HPDE6-E6E7 (cell line): ENCODE measurements around the gene POLK.
"Not testable (repeated sequence)": the region's sequence is repeated elsewhere in the genome, so short reads cannot be mapped to it uniquely, and the experiment has no call there.

ENCODE experiments used
- DNase-seq: peaks from one replicate; pipeline ENCODE4 v3.0.0; 2011; ENCODE audit warnings: missing footprints; ENCODE audit errors: extremely low spot score

POLK gene

DNA sequence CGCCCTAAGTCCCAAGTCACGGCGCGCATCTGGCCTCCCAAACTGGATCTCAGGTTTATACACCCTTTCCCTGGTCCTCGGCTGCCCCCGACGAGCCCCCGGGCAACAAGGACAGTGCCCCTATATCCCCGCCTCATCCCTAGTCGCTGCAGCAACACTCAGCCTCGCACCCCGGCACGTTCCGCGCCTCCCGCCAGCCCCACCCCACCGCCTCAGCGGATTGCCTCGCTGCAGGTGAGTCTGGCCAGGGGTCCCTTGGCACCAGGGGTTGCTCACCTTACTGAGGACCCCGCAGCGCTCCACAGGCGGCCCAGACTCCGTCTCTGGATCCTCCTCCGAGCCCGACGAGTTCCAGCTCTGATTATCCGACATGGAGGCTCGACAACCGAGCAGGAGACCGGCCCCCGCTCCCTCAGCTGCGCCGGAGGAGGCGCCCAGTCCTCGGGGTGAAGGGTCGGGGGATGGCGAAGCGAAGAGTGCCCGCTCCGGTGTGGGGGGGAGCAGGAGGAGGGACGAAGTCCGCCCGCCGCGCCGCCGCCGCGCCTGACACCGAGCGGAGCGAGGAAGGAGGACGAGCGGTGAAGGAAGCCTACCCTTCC is 756 bp upstream of the POLK start:
- peak; percentile 11 for DNase-seq

- DNase-seq: no peak
Measured at GRCh38 chr5:75512383-75513074, 838 bp downstream of the POLK start.

DNA sequence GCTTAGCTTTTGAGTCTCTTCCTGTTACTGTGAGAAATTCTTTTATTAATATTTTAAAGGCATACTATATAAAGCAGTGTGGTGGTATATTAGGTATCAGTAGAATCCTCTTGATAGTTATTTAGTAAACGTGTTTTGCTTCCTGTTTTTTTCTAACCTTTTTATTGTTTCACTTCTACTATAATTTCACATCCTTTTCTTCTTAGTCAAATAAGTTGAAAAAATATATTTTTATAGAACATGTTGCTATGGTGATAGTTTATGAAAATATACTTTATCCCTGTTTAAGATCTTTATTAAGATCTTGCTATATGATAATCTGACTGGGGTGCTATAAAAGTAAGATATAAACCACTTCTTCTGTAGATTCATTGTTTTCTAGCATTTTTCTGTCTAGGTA is 2.1 kb downstream of the POLK start:
- DNase-seq: no peak

GRCh38 chr5:75514323-75514722 is 2.6 kb downstream of the POLK start:
- no peak for DNase-seq

- no peak for DNase-seq
Measured at GRCh38 chr5:75519761-75520160, 8.1 kb downstream of the POLK start.

DNA sequence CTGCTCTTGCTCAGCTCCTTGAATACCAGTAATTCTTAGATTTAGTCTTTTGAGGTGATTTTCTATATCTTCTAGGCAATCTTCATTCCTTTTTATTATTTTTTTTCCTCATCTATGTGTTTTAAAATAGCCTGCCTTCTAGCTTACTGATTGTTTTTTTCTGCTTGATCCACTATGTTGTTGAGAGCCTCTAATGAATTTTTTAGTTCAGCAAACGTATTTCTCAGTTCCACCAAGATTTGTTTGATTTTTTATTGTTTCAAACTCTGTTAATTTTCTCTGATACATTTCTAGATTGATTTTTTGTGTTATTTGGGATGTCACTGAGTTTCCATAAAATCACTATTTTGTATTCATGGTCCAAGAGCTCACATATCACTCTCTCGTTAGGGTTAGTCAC is 9.5 kb downstream of the POLK start:
- DNase-seq: no peak

GRCh38 chr5:75522025-75522424 is 10.3 kb downstream of the POLK start:
- no peak for DNase-seq

DNA sequence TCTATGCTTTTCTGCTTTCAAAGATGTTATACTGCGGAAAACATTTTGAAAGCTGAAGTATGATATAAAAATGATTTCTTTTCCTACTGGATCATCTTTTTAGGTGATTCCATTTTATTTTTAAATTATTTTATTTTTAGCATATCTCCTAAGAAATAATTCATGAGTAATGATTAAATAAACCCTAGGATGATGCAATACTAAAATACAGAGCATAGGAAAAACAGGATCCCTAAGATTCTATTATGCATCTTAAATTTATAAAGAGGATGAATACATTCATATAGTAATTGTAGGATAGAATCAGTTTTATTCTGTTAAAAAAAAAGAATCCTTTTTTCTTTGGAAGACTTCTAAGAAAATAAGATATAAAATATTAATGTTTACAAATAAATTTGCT is 10.9 kb downstream of the POLK start:
- DNase-seq: no peak

DNA sequence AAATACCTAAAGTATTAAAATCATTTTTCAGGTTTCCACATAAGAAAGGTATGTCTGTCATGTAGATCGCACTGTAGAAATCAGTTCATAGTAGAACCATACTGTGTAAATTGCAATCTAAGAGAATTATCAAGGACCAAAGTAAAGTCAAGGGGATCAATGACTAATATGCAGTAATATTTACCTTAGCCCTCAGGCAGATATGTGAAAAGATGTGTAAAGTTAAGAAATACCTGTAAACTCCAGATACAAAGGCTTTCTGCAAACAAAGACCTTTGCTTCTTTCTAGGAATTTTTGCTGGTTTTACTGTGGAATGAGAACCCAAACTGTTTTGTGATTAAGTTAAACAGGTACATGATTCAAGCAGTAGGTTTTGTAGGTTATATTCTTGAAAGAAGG is 11.6 kb downstream of the POLK start:
- DNase-seq: peak; percentile 13

GRCh38 chr5:75524071-75524470 is 12.4 kb downstream of the POLK start:
- DNase-seq: no peak

GRCh38 chr5:75524591-75524990 is 12.9 kb downstream of the POLK start:
- DNase-seq: no peak

DNA sequence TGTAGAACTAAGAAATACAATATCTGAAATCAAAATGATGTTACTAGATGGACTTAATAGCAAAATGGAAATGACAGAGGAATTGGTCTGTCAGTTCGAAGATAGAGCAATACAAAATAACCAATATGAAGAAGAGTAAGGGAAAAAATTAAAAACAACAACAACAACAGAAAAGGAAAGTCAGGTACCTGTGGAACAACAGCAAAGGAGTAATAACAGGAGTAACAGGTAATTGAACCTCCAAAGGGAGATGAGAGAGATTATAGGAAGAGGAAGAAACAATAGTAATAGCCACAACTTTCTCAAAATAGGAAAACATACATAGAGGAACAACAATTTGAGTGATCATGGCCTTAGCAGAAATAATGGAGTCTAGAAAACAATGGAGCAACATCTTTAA is 13.7 kb downstream of the POLK start:
- DNase-seq: no peak

- DNase-seq: no peak
Measured at GRCh38 chr5:75526070-75526469, 14.4 kb downstream of the POLK start.

GRCh38 chr5:75529185-75529584 is 17.5 kb downstream of the POLK start:
- DNase-seq: no peak

- no peak for DNase-seq
Measured at GRCh38 chr5:75532190-75532589, 20.5 kb downstream of the POLK start.

- DNase-seq: not testable (repeated sequence)
Measured at GRCh38 chr5:75533716-75534115, 22.0 kb downstream of the POLK start.

DNA sequence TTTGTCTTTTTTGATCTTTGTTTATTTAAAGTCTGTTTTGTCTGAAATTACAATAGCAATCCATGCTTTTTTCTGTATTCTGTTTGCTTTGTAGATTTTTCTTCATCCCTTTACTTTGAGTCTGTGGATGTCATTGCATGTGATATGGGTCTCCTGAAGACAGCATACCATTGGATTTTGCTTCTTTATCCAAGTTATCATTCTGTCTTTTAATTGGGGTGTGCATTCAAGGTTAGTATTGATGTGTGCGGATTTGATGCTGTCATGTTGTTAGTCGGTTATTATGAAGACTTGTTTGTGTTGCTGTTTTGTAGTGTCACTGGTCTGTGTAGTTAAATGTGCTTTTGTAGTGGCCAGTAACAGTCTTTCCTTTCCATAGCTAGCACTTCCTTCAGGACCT is 23.0 kb downstream of the POLK start:
- no peak for DNase-seq

DNA sequence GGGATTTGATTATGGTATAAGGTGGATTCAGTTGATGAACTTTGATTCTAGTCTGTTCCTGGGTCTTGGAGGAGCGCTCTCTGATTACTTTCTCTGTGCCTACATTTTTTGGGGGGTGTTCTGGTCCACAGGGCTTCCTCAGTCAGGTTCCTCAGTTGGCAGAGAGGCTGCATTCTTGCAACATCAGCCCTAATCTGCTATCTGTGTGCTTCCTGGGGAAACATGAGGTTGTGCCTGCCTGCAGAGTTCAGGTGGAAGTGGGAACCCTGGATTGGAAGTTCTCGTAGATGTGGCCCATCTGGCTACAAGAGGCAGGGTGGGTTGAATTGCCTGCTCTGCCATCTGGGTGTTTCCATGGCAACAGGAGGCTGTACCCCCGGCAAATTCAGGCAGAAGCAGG is 24.5 kb downstream of the POLK start:
- no peak for DNase-seq

- no peak for DNase-seq
Measured at GRCh38 chr5:75536694-75537360, 25.1 kb downstream of the POLK start.

DNA sequence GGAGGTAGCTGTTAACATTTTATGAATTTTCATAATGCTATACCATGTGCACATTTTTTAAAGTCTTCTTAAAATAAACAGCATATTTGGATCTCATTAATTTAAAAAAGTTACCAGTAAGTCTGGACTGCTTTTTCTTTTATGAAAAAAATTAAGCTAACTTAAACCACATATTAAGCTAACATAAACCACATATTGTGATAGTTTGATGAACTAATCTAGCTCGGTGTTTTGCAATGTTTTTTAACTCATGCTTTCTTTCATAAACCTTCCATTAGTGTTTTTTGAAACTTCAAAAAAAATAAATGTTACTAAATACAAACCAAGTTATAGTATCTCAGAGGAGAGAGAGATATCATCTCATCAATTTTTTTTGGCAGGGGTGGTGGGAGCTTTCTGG is 26.5 kb downstream of the POLK start:
- no peak for DNase-seq

DNA sequence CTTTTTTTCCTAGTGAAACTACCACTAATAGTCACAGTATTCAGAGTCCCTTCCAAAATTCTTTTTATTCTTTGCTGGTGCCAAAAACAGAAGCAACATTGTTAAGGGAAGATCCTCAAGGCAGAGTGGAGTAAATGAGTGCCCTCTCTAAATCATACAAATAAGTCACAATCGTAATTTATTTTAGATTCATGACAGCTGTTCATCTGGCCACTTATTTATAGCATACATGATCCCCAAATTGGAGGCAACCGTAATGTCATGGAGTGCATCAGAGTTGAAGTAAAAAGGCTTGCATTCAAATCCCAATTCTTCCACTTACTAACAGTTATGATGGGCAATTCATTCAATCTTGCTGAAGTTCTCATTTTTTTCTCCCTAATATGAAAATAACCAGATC is 33.4 kb downstream of the POLK start:
- DNase-seq: no peak

GRCh38 chr5:75546830-75547229 is 35.1 kb downstream of the POLK start:
- DNase-seq: no peak

DNA sequence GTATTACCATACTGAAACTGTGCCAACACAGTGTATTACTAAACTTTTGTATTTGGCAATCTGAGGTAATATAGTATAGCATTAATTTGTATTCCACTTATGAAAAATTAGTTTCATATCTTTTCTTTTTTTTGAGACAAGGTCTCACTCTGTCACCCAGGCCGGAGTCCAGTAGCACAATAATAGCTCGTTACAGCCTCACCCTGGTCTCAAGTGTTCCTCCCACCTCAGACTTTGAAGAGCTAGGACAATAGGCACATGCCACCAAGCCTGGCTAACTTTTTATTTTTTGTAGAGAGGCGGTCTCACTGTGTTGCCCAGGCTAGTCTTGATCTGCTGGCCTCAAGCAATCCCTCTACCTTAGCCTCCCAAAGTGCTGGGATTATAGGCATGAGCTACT is 36.1 kb downstream of the POLK start:
- DNase-seq: no peak
